ENCODE measurements around the gene DRC7. TPM values are rescaled to one million over a fixed set of nuclear protein-coding genes. Genes with fewer than 3 reads are reported as not detected.

DRC7 gene
- polyA plus RNA-seq, 1 donor from 2014 or later, result not detected

DNA sequence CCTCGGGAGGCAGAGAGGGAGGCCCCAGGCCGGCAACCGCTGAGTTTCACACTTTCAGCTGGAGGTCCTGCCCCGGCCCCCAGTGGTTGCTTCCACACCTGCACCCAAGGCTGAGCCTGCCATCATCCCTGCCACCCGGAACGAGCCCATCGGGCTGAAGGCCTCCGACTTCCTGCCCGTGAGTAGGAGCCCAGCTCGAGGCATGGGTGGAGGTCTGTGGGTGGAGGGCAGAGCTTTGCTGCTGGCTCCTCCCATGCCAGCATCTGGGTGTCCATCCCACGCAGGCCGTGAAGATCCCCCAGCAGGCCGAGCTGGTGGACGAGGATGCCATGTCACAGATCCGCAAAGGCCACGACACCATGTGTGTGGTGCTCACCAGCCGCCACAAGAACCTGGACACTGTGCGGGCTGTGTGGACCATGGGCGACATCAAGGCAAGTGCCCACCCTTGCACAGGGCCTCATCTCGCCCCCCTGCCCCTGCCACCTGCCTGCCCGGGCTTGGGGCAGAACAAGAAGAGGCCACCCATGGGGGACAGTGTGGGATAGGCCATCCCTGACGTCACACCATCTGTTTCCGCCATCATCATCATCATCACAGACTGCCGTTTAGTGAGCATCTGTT lies 60.6 kb downstream of the DRC7 start:
- no peaks in the 10 kb centered on the region for H3K27me3 Mint-ChIP-seq
- H3K27ac Mint-ChIP-seq, result no peak overlapping the region
- no peak overlapping the region for H3K4me3 Mint-ChIP-seq
- H3K9me3 Mint-ChIP-seq, result no peaks in the 10 kb centered on the region
- peaks cover 9% of the 10 kb centered on the region for H3K36me3 Mint-ChIP-seq
- no peaks in the 10 kb centered on the region for H3K4me1 Mint-ChIP-seq

DNA sequence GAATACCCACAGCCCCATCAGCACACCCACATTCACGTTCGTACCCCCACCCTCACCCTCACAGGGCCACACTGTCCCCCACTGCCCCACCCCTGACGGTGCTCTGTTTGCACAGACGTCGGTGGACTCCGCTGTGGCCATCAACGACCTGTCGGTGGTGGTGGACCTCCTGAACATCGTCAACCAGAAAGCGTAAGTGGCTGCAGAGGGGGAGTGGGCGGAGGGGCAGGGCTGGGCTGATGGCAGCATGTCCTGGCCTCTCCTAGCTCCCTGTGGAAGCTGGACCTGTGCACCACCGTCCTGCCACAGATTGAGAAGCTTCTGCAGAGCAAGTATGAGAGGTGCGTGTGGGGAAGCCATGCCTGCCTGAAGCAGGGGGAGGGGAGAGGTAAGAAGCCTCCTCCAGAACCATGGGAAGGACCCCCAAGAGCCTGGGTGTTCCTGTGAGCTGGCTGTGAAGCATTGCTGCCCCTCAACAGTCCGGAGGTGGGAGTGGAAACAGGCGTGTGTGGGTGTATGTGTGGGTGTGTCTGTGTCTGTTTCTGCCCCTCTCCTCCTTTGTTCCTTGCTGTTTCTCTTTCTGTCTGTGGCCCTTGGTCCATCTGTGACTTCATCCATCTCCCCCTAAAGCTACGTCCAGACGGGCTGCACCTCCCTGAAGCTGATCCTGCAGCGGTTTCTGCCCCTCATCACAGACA lies 61.3 kb downstream of the DRC7 start:
- H3K36me3 Mint-ChIP-seq, result peaks cover 5% of the 10 kb centered on the region
- no peak overlapping the region for H3K27ac Mint-ChIP-seq
- no peak overlapping the region for H3K4me3 Mint-ChIP-seq
- no peaks in the 10 kb centered on the region for H3K27me3 Mint-ChIP-seq
- H3K4me1 Mint-ChIP-seq, result no peaks in the 10 kb centered on the region
- H3K9me3 Mint-ChIP-seq, result no peaks in the 10 kb centered on the region

GRCh38 chr16:57756424-57757325 lies 62.1 kb downstream of the DRC7 start:
- no peaks in the 10 kb centered on the region for H3K27me3 Mint-ChIP-seq
- no peaks in the 10 kb centered on the region for H3K36me3 Mint-ChIP-seq
- H3K27ac Mint-ChIP-seq, result no peak overlapping the region
- no peaks in the 10 kb centered on the region for H3K9me3 Mint-ChIP-seq
- H3K4me1 Mint-ChIP-seq, result no peaks in the 10 kb centered on the region
- H3K4me3 Mint-ChIP-seq, result no peak overlapping the region

DNA sequence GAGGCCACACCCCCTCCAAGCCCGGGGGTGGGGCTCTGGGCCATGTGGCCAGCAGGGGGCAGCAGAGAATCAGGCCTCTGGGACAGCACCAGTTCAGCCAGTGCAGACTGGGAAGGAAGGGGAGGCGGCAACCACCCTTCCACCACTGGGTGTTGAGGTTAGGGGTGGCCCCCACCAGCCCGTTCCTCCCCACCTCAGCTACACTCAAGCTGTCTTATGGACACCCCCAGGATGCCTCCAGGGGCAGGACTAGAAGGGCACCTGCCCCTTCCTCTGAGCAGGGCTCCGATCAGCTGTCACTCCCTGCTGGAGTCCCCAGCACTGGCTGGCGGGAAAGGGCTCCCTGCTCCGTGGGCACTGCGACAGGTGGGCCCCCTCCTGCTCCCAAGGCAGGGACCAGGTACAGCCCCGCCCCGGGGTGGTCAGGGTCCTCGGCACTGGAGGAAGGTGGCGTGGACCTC lies 62.8 kb downstream of the DRC7 start:
- Mint-ChIP-seq H3K4me3 (no peak overlapping the region), H3K27ac (no peak overlapping the region), H3K4me1 (no peaks in the 10 kb centered on the region), H3K9me3 (no peaks in the 10 kb centered on the region), H3K27me3 (no peaks in the 10 kb centered on the region), H3K36me3 (no peaks in the 10 kb centered on the region)

DNA sequence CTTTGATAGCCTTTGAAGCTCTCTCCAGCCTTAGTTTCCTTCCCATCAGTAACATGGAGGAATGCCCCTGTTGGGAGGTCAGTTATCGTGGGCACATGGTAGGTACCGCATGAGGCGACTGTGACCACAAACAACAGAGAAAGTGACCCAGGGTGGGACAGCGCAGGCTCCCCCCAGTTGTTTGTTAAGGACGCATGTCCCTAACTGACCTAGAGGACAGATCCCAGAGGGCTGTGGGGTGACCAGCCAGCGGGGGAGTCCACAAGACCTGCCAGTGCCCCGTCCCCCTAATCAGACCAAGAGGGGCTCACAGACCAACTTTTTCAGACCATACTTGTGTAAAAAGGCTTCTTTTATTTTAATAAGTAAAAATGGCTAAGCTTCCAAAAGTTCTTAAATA lies 63.3 kb downstream of the DRC7 start:
- no peaks in the 10 kb centered on the region for H3K9me3 Mint-ChIP-seq
- no peaks in the 10 kb centered on the region for H3K4me1 Mint-ChIP-seq
- H3K36me3 Mint-ChIP-seq, result no peaks in the 10 kb centered on the region
- no peak overlapping the region for H3K27ac Mint-ChIP-seq
- H3K27me3 Mint-ChIP-seq, result no peaks in the 10 kb centered on the region
- H3K4me3 Mint-ChIP-seq, result peak overlapping the region in 1 of 4 donors; percentile 17

DNA sequence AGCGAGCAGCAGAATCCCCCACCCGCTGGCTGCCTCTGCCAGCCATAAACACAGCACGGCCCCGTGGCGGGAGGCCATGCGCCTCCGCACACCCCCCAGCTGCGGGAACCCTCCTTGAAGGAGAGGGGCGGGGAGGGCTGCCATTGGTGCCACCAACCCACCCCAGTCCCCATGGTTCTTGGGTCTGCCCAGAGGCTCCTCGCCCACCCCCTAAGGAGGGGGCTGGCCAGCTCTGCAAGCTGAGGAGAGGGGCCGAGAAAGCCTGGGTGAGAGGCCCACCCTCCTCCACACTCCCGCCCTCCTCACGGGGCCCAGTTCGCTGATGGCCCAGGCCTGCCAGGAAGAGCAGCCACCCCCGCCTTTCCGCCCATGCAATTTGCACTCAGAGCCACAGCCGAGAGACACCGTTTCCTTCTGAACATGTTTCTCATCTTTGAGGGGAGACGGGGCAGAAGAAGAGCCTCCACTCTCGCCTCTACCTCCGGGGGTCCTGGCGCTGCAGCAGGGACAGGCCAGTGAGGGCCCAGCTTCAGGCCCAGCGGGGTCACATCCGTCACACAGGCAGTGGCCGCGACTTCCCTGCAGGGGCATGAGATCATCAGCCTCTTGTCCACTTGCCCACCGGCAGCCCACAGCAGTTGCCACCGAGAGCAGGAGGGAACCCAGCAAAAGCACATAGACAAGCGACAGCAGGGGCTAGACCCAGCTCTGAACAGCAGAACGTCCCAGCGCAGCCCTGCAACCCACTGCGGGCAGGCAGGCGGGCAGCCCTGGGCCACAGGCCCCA lies 63.9 kb downstream of the DRC7 start:
- Mint-ChIP-seq H3K9me3 (no peaks in the 10 kb centered on the region), H3K4me1 (no peaks in the 10 kb centered on the region), H3K4me3 (no peak overlapping the region)

DNA sequence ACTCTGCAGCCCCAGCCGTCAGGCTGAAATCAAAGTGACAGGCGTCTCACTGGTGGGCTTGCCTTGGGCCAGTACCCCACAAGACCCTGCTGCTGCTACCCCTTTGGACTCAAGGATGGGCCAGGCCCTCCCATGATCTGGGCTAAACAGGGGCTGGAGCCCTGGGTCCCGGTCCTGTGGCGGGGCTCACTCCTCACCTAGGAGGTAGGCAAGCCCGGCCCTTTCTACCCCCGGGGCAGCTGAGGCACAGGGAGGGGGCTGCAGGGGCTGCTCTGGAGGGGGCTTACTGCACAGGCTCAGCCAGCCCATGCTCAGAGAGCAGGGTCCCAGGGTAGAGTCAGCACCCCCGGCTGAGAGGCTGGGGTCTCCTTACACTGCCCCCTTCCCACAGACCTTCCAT lies 64.5 kb downstream of the DRC7 start:
- peak overlapping the region in 1 of 3 donors; percentile 88 for H3K27ac Mint-ChIP-seq
- H3K27me3 Mint-ChIP-seq, result no peaks in the 10 kb centered on the region
- no peaks in the 10 kb centered on the region for H3K36me3 Mint-ChIP-seq
- H3K4me3 Mint-ChIP-seq, result no peak overlapping the region
- no peaks in the 10 kb centered on the region for H3K4me1 Mint-ChIP-seq
- H3K9me3 Mint-ChIP-seq, result no peaks in the 10 kb centered on the region

More for the DNA sequence above, 63.9 kb downstream of the DRC7 start:
- H3K36me3 Mint-ChIP-seq, result no peaks in the 10 kb centered on the region
- H3K27me3 Mint-ChIP-seq, result no peaks in the 10 kb centered on the region
- H3K27ac Mint-ChIP-seq, result peak overlapping the region in 2 of 3 donors; percentile 80 to 88

DNA sequence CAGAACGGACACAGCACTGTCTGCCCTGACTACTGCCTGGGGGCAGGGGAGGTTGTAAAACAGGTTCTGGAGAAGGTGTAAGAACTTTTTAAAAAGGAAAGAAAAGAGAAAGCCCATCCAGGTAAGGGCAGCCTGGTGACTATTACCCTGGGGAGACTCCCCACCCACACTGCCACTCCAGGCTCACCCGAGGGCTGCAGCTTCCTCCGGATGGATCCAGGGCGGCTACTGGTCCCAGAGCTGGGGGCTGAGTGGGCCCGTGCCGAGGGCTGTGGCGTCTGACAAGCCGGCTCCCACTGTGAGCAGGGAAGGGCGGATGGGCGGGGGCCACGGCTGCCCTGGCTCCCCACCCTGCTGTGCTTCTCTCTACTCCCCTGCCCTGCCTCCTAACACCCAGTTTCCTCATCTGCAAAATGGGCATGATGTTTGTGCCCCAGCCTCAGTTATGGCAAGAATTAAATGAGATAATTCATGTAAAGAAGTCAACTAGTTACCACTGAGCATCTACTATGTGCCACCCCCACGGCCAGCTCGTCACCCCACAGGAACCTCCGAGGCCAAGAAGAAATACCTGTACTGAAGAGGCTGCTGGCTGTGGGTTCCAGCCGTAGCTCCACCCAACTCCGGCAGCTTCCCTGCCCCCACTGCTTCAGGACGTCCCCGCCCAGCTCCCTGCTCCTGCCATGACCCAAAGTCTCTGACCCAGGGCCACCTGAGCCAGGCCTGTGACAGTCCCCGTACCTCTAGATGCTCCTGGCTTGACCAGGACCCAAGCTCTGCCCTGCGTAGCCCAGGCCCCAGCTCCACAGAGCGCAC lies 65.1 kb downstream of the DRC7 start:
- no peaks in the 10 kb centered on the region for H3K4me1 Mint-ChIP-seq
- H3K36me3 Mint-ChIP-seq, result no peaks in the 10 kb centered on the region
- H3K27me3 Mint-ChIP-seq, result no peaks in the 10 kb centered on the region
- H3K9me3 Mint-ChIP-seq, result no peaks in the 10 kb centered on the region
- H3K4me3 Mint-ChIP-seq, result no peak overlapping the region
- no peak overlapping the region for H3K27ac Mint-ChIP-seq

- Mint-ChIP-seq H3K4me1 (no peaks in the 10 kb centered on the region), H3K27me3 (no peaks in the 10 kb centered on the region), H3K4me3 (no peak overlapping the region), H3K27ac (no peak overlapping the region), H3K36me3 (no peaks in the 10 kb centered on the region), H3K9me3 (no peaks in the 10 kb centered on the region)
Measured at GRCh38 chr16:57760357-57761160, 66.0 kb downstream of the DRC7 start.

GRCh38 chr16:57761301-57761700 lies 66.7 kb downstream of the DRC7 start:
- H3K27me3 Mint-ChIP-seq, result no peaks in the 10 kb centered on the region
- no peak overlapping the region for H3K4me3 Mint-ChIP-seq
- no peak overlapping the region for H3K27ac Mint-ChIP-seq
- no peaks in the 10 kb centered on the region for H3K9me3 Mint-ChIP-seq
- H3K4me1 Mint-ChIP-seq, result no peaks in the 10 kb centered on the region
- H3K36me3 Mint-ChIP-seq, result no peaks in the 10 kb centered on the region

GRCh38 chr16:57761957-57762356 lies 67.4 kb downstream of the DRC7 start:
- Mint-ChIP-seq H3K27ac (no peak overlapping the region), H3K4me3 (no peak overlapping the region), H3K4me1 (no peaks in the 10 kb centered on the region), H3K9me3 (no peaks in the 10 kb centered on the region), H3K27me3 (no peaks in the 10 kb centered on the region), H3K36me3 (no peaks in the 10 kb centered on the region)

- Mint-ChIP-seq H3K36me3 (no peaks in the 10 kb centered on the region), H3K4me3 (no peak overlapping the region), H3K9me3 (no peaks in the 10 kb centered on the region), H3K4me1 (no peaks in the 10 kb centered on the region), H3K27me3 (no peaks in the 10 kb centered on the region), H3K27ac (no peak overlapping the region)
Measured at GRCh38 chr16:57762365-57763040, 67.9 kb downstream of the DRC7 start.
